GM23338 (cell line): ENCODE measurements around the gene RWDD4. TPM values are rescaled to one million over a fixed set of nuclear protein-coding genes. Genes with fewer than 3 reads are reported as not detected.

ENCODE experiments used
- ATAC-seq: fragments of 200-7000 bp; cut with Tn5 transposase; 3 replicates; pipeline ENCODE4 v1.9.1; 2020
- DNase-seq: peaks from one replicate; pipeline ENCODE4 v3.0.0-alpha.2; 2015; ENCODE audit warnings: low spot score
- H2AFZ ChIP-seq: fragments of 200-600 bp; sonication (generic); 2 replicates; pipeline ENCODE4 v1.8.0; 2016; ENCODE audit warnings: antibody characterized with exemption, mild to moderate bottlenecking, moderate library complexity
- H3F3A ChIP-seq: fragments of 200-600 bp; sonication (generic); replicated peaks from 2 replicates; pipeline ENCODE4 v1.8.0; 2017; ENCODE audit warnings: antibody characterized with exemption, mixed run types, low read depth
- H3K27ac ChIP-seq: fragments of 200-600 bp; sonication (generic); 2 replicates; pipeline ENCODE4 v1.6.1; 2016; ENCODE audit warnings: low read depth
- H3K27me3 ChIP-seq: fragments of 200-600 bp; sonication (generic); 2 replicates; pipeline ENCODE4 v1.8.0; 2016; ENCODE audit warnings: mild to moderate bottlenecking, mixed run types, moderate library complexity; ENCODE audit not compliant: insufficient read depth
- H3K36me3 ChIP-seq: fragments of 200-600 bp; sonication (generic); 2 replicates; pipeline ENCODE4 v1.8.0; 2016; ENCODE audit warnings: mild to moderate bottlenecking; ENCODE audit not compliant: insufficient read depth
- H3K4me1 ChIP-seq: fragments of 200-600 bp; sonication (generic); 2 replicates; pipeline ENCODE4 v1.8.0; 2016; ENCODE audit warnings: mild to moderate bottlenecking, moderate library complexity; ENCODE audit not compliant: insufficient read depth
- H3K4me2 ChIP-seq: fragments of 200-600 bp; sonication (generic); 2 replicates; pipeline ENCODE4 v1.7.1; 2017; ENCODE audit warnings: mixed run types
- H3K4me3 ChIP-seq: fragments of 200-600 bp; sonication (generic); 2 replicates; pipeline ENCODE4 v1.6.1; 2016; ENCODE audit warnings: mixed run types
- H3K79me2 ChIP-seq: fragments of 200-600 bp; sonication (generic); replicated peaks from 2 replicates; pipeline ENCODE4 v1.8.0; 2017; ENCODE audit warnings: mild to moderate bottlenecking; ENCODE audit not compliant: insufficient read depth
- H3K9me2 ChIP-seq: fragments of 200-600 bp; sonication (generic); 2 replicates; pipeline ENCODE4 v1.8.0; 2017; ENCODE audit not compliant: insufficient read depth
- H4K20me1 ChIP-seq: fragments of 200-600 bp; sonication (generic); replicated peaks from 2 replicates; pipeline ENCODE4 v1.8.0; 2017; ENCODE audit warnings: mild to moderate bottlenecking; ENCODE audit not compliant: insufficient read depth
- H3K27ac Mint-ChIP-seq: 2 replicates; pipeline ENCODE4 v1.8.0; 2020; ENCODE audit warnings: inconsistent platforms, mild to moderate bottlenecking, moderate library complexity, mixed read lengths
- H3K27me3 Mint-ChIP-seq: 3 replicates; pipeline ENCODE4 v1.8.0; 2022; ENCODE audit warnings: low read depth, mild to moderate bottlenecking, moderate library complexity, mixed read lengths, inconsistent platforms; ENCODE audit not compliant: insufficient read depth, poor library complexity
- H3K36me3 Mint-ChIP-seq: 3 replicates; pipeline ENCODE4 v1.8.0; 2021; ENCODE audit warnings: low read depth, mild to moderate bottlenecking, inconsistent platforms, moderate library complexity, mixed read lengths
- H3K4me1 Mint-ChIP-seq: 3 replicates; pipeline ENCODE4 v1.8.0; 2020; ENCODE audit warnings: mild to moderate bottlenecking, inconsistent platforms, mixed read lengths
- H3K4me3 Mint-ChIP-seq: 3 replicates; pipeline ENCODE4 v1.8.0; 2021; ENCODE audit warnings: moderate library complexity, mild to moderate bottlenecking, inconsistent platforms, mixed read lengths
- H3K9me3 Mint-ChIP-seq: 3 replicates; pipeline ENCODE4 v1.8.0; 2020; ENCODE audit warnings: moderate library complexity, mild to moderate bottlenecking, inconsistent platforms, mixed read lengths
- EZH2 ChIP-seq: fragments of 200-600 bp; sonication (generic); IDR thresholded peaks from one replicate; pipeline ENCODE4 v1.8.0; 2017; ENCODE audit warnings: antibody characterized with exemption, mild to moderate bottlenecking, low read depth; ENCODE audit not compliant: unreplicated experiment
- EZH2phosphoT487 ChIP-seq: fragments of 200-600 bp; sonication (generic); IDR thresholded peaks from one replicate; pipeline ENCODE4 v1.8.1; 2018; ENCODE audit warnings: antibody characterized with exemption; ENCODE audit not compliant: unreplicated experiment
- JUNB ChIP-seq: IDR thresholded peaks from one replicate; pipeline ENCODE4 v1.6.1; 2016; ENCODE audit warnings: antibody characterized with exemption; ENCODE audit not compliant: unreplicated experiment
- NANOG ChIP-seq: IDR thresholded peaks from 2 replicates; pipeline ENCODE4 v1.6.1; 2016; ENCODE audit warnings: antibody characterized with exemption, borderline replicate concordance
- POLR2AphosphoS5 ChIP-seq: IDR thresholded peaks from 2 replicates; pipeline ENCODE4 v1.6.1; 2016; ENCODE audit warnings: antibody characterized with exemption, low read depth
- STAT1 ChIP-seq: IDR thresholded peaks from one replicate; pipeline ENCODE4 v1.6.1; 2016; ENCODE audit warnings: antibody characterized with exemption; ENCODE audit not compliant: unreplicated experiment
- ZNF331 ChIP-seq: fragments of 250-450 bp; sonication (Bioruptor Pico); IDR thresholded peaks from 2 replicates; pipeline ENCODE4 v1.5.0; 2020; ENCODE audit warnings: low read depth, mild to moderate bottlenecking, moderate library complexity
- polyA plus RNA-seq: library from polyadenylated mRNA; unstranded; fragments of >200 nt; fragmentation: Nextera tagmentation; extraction: Ambion mirVana; gene quantifications from 2 replicates; pipeline ENCODE4 v1.2.1, GENCODE V29; 2016
- total RNA-seq: library from RNA; depleted of rRNA; stranded (reverse); fragments of >200 nt; shearing (Covaris generic); gene quantifications from 2 replicates; pipeline ENCODE4 v1.2.3, GENCODE V29; 2014
- TF ChIP-seq, protein P1 (sequence below): fragments of 250-450 bp; sonication (Bioruptor Pico); IDR thresholded peaks from 2 replicates; pipeline ENCODE4 v1.5.0; 2020; ENCODE audit warnings: mild to moderate bottlenecking, moderate library complexity
- TF ChIP-seq, protein P2 (sequence below): IDR thresholded peaks from one replicate; pipeline ENCODE4 v1.6.1; 2018; ENCODE audit warnings: antibody characterized with exemption; ENCODE audit not compliant: unreplicated experiment
- TF ChIP-seq, protein P3 (sequence below), 2 experiments: fragments of 200-600 bp in 1 of 2; sonication (generic) in 1 of 2; conservative IDR thresholded peaks; 2 replicates each; pipeline versions ENCODE4 v1.5.1 to v1.6.1; 2016 to 2017; ENCODE audit warnings: antibody characterized with exemption in 2 of 2, low read depth in 2 of 2, mild to moderate bottlenecking in 2 of 2, moderate library complexity in 1 of 2
- TF ChIP-seq, protein P4 (sequence below): IDR thresholded peaks from 2 replicates; pipeline ENCODE4 v1.6.1; 2016; ENCODE audit warnings: antibody characterized with exemption

The RWDD4 gene
- total and polyA plus RNA-seq, 2 experiments from 2014 or later, result 22.4 to 28.9 TPM

DNA sequence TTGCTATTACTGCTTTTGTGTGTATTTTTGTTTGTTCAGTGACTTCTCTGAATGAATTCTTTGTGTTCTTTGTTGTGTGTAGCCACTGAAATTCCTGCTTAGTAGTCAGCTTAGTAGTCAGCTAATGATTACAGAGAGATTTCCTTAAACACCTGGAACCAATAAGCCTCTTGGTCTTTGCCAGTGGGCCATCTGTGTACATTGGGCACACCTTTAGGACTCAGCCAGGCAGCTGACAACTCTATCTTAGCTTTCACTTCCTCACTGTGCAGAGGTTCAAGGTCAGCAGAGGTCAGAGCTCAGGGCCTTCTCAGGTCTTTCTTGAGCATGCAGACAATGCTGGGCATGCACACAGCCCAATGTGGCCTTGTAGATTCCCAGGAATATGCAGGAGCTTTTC, 59.3 kb downstream of the RWDD4 start:
- no peaks in the 10 kb centered on the region for H3K36me3 Mint-ChIP-seq
- Histone ChIP-seq H3K79me2 (no peaks in the 10 kb centered on the region), H2AFZ (no peak overlapping the region), H3K27ac (no peak overlapping the region), H3K4me1 (no peaks in the 10 kb centered on the region), H3K9me2 (no peaks in the 10 kb centered on the region), H4K20me1 (no peaks in the 10 kb centered on the region), H3K4me2 (no peak overlapping the region), H3K27me3 (no peaks in the 10 kb centered on the region), H3K36me3 (no peaks in the 10 kb centered on the region), H3F3A (no peaks in the 10 kb centered on the region), H3K4me3 (no peak overlapping the region)
- ATAC-seq (no peak), DNase-seq (no peak)
- no peaks in the 10 kb centered on the region for H3K27me3 Mint-ChIP-seq
- H3K27ac Mint-ChIP-seq, result no peak overlapping the region
- H3K4me3 Mint-ChIP-seq, result no peak overlapping the region
- TF ChIP-seq STAT1, result no peak
- TF ChIP-seq, protein P1, sequence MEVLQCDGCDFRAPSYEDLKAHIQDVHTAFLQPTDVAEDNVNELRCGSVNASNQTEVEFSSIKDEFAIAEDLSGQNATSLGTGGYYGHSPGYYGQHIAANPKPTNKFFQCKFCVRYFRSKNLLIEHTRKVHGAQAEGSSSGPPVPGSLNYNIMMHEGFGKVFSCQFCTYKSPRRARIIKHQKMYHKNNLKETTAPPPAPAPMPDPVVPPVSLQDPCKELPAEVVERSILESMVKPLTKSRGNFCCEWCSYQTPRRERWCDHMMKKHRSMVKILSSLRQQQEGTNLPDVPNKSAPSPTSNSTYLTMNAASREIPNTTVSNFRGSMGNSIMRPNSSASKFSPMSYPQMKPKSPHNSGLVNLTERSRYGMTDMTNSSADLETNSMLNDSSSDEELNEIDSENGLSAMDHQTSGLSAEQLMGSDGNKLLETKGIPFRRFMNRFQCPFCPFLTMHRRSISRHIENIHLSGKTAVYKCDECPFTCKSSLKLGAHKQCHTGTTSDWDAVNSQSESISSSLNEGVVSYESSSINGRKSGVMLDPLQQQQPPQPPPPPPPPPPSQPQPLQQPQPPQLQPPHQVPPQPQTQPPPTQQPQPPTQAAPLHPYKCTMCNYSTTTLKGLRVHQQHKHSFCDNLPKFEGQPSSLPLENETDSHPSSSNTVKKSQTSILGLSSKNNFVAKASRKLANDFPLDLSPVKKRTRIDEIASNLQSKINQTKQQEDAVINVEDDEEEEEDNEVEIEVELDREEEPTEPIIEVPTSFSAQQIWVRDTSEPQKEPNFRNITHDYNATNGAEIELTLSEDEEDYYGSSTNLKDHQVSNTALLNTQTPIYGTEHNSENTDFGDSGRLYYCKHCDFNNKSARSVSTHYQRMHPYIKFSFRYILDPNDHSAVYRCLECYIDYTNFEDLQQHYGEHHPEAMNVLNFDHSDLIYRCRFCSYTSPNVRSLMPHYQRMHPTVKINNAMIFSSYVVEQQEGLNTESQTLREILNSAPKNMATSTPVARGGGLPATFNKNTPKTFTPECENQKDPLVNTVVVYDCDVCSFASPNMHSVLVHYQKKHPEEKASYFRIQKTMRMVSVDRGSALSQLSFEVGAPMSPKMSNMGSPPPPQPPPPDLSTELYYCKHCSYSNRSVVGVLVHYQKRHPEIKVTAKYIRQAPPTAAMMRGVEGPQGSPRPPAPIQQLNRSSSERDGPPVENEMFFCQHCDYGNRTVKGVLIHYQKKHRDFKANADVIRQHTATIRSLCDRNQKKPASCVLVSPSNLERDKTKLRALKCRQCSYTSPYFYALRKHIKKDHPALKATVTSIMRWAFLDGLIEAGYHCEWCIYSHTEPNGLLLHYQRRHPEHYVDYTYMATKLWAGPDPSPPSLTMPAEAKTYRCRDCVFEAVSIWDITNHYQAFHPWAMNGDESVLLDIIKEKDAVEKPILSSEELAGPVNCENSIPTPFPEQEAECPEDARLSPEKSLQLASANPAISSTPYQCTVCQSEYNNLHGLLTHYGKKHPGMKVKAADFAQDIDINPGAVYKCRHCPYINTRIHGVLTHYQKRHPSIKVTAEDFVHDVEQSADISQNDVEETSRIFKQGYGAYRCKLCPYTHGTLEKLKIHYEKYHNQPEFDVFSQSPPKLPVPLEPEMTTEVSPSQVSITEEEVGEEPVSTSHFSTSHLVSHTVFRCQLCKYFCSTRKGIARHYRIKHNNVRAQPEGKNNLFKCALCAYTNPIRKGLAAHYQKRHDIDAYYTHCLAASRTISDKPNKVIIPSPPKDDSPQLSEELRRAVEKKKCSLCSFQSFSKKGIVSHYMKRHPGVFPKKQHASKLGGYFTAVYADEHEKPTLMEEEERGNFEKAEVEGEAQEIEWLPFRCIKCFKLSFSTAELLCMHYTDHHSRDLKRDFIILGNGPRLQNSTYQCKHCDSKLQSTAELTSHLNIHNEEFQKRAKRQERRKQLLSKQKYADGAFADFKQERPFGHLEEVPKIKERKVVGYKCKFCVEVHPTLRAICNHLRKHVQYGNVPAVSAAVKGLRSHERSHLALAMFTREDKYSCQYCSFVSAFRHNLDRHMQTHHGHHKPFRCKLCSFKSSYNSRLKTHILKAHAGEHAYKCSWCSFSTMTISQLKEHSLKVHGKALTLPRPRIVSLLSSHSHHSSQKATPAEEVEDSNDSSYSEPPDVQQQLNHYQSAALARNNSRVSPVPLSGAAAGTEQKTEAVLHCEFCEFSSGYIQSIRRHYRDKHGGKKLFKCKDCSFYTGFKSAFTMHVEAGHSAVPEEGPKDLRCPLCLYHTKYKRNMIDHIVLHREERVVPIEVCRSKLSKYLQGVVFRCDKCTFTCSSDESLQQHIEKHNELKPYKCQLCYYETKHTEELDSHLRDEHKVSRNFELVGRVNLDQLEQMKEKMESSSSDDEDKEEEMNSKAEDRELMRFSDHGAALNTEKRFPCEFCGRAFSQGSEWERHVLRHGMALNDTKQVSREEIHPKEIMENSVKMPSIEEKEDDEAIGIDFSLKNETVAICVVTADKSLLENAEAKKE (CRISPR knock-in tag), result no peak
- TF ChIP-seq, protein P2, sequence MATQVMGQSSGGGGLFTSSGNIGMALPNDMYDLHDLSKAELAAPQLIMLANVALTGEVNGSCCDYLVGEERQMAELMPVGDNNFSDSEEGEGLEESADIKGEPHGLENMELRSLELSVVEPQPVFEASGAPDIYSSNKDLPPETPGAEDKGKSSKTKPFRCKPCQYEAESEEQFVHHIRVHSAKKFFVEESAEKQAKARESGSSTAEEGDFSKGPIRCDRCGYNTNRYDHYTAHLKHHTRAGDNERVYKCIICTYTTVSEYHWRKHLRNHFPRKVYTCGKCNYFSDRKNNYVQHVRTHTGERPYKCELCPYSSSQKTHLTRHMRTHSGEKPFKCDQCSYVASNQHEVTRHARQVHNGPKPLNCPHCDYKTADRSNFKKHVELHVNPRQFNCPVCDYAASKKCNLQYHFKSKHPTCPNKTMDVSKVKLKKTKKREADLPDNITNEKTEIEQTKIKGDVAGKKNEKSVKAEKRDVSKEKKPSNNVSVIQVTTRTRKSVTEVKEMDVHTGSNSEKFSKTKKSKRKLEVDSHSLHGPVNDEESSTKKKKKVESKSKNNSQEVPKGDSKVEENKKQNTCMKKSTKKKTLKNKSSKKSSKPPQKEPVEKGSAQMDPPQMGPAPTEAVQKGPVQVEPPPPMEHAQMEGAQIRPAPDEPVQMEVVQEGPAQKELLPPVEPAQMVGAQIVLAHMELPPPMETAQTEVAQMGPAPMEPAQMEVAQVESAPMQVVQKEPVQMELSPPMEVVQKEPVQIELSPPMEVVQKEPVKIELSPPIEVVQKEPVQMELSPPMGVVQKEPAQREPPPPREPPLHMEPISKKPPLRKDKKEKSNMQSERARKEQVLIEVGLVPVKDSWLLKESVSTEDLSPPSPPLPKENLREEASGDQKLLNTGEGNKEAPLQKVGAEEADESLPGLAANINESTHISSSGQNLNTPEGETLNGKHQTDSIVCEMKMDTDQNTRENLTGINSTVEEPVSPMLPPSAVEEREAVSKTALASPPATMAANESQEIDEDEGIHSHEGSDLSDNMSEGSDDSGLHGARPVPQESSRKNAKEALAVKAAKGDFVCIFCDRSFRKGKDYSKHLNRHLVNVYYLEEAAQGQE, result no peak
- TF ChIP-seq, protein P3, sequence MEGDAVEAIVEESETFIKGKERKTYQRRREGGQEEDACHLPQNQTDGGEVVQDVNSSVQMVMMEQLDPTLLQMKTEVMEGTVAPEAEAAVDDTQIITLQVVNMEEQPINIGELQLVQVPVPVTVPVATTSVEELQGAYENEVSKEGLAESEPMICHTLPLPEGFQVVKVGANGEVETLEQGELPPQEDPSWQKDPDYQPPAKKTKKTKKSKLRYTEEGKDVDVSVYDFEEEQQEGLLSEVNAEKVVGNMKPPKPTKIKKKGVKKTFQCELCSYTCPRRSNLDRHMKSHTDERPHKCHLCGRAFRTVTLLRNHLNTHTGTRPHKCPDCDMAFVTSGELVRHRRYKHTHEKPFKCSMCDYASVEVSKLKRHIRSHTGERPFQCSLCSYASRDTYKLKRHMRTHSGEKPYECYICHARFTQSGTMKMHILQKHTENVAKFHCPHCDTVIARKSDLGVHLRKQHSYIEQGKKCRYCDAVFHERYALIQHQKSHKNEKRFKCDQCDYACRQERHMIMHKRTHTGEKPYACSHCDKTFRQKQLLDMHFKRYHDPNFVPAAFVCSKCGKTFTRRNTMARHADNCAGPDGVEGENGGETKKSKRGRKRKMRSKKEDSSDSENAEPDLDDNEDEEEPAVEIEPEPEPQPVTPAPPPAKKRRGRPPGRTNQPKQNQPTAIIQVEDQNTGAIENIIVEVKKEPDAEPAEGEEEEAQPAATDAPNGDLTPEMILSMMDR (conservative IDR thresholded peaks at IDR 0.05; ENCODE audit: low read depth in 2 of 2), result no peak
- TF ChIP-seq POLR2AphosphoS5, result no peak
- TF ChIP-seq NANOG, result no peak
- no peak for TF ChIP-seq EZH2phosphoT487
- TF ChIP-seq ZNF331 (CRISPR knock-in tag), result no peak
- TF ChIP-seq, protein P4, sequence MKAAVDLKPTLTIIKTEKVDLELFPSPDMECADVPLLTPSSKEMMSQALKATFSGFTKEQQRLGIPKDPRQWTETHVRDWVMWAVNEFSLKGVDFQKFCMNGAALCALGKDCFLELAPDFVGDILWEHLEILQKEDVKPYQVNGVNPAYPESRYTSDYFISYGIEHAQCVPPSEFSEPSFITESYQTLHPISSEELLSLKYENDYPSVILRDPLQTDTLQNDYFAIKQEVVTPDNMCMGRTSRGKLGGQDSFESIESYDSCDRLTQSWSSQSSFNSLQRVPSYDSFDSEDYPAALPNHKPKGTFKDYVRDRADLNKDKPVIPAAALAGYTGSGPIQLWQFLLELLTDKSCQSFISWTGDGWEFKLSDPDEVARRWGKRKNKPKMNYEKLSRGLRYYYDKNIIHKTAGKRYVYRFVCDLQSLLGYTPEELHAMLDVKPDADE, result no peak
- TF ChIP-seq JUNB, result no peak
- no peak for TF ChIP-seq EZH2
- H3K9me3 Mint-ChIP-seq, result no peaks in the 10 kb centered on the region
- H3K4me1 Mint-ChIP-seq, result peaks cover 2% of the 10 kb centered on the region; the same call in 1 of the 3 replicates
